Activated CD8-positive, alpha-beta memory T cell treated with anti-CD3 and anti-CD28 coated beads for 1 hour (primary cell): ENCODE data around the gene SPIN4.
"Not testable (repeated sequence)": the region's sequence is repeated elsewhere in the genome, so short reads cannot be mapped to it uniquely, and the experiment has no call there.

Experiments used
- DNase-seq, 2 donors: peaks; one replicate each; pipeline ENCODE4 v3.0.0-alpha.2; 2020; ENCODE audit warnings: low read depth in 1 of 2; ENCODE audit errors: extremely low read depth in 1 of 2

SPIN4 gene

DNA sequence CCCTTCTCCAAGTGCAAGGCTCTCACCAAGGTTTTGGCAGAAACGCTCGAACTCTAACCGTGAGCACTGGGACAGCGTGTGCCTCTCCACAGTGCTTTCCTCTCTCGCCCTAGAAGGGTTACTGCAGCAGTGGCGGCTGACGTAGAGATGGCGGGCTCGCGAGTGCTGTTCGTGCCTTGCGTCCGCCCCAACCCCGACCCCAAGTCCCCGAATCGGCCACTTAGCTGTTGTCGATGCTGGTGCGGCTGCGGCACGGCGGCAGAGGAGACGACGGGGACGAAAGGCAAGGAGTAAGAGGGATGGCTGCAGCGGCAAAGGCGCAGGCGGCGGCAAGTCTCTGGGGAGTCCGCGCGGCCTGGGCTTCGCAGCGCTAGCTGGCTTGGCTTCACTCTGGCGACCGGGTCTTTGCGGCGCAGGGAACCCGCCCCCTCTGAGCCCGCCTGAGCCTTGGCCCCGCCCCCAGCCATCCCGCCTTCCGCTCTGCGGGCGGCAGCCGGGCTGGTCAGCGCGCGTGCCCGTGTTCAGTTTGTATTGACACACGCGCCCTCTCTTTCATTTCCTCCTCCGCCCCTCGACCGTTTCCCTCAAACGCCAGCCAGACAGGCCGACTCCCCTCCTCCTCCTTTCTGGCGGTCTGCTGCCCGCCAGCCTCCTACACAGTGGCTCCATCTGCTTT is at the start of gene SPIN4:
Gene SPIN4 (minus strand): TSS at position 392 of the 676 bp plus-strand sequence. CDS start 513 bp downstream, outside the sequence.
- DNase-seq = peak; percentile 6 to 41

DNA sequence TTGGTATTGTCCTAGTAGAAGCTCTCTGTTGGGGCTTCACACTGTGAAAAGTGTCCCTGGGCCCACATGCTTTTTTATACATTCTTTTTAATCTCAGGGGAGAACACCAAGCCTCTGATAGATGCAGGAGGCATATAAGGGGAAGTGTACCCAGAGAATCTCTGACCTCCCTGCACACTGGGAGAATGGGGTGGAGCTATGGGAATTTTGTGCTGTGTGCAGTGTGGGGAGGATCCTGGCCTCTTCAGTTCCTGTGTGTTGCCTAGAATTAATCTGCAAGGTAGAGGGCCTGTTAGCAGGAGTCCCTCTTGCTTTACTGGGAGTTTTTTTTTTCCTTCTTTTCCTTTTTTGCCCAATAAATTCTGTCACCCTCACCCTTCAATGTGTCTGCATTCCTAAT is 49.2 kb upstream of the SPIN4 start:
- DNase-seq = no peak

DNA sequence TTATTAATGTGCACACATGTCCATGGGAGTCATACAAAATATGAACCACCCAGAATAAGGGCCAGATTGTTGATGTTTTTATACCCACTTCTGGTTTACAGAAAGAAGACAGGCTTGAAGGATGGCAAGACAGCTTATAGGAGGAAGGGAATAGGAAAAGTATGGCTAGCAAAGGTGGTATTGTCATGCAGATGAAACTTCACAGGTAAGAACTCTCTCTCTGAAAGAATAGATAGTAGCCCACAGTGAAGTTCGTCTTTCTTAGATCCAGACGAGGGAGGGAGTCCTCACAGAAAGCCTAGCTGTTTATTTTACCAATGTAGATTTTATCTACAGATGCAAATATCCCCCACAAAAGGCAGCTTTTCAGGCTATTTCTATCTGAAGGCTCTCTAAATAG is 43.7 kb upstream of the SPIN4 start:
- no peak for DNase-seq

DNA sequence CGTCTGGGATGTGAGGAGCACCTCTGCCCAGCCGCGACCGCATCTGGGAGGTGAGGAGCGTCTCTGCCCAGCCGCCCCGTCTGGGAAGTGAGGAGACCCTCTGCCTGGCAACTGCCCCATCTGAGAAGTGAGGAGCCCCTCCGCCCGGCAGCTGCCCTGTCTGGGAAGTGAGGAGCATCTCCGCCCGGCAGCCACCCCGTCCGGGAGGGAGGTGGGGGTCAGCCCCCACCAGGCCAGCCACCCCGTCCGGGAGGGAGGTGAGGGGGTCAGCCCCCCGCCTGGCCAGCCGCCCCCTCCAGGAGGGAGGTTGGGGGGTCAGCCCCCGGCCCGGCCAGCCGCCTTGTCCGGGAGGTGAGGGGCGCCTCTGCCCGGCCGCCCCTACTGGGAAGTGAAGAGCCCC is 42.0 kb upstream of the SPIN4 start:
- not testable (repeated sequence) for DNase-seq

DNA sequence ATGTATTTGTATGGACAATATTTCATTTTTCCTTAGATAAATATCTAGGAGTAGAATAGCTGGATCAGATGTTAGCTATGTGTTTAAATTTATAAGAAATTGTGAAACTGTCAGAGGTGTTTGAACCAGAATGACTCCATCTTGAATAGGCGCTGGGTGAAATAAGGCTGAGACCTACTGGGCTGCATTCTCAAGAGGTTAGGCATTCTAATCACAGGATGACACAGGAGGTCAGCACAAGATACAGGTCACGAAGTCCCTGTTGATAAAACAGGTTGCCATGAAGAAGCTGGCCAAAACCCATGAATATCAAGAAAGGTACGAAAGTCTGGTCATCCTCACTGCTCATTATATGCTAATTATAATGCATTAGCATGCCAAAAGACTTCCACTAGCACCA is 36.3 kb upstream of the SPIN4 start:
- DNase-seq = no peak

DNA sequence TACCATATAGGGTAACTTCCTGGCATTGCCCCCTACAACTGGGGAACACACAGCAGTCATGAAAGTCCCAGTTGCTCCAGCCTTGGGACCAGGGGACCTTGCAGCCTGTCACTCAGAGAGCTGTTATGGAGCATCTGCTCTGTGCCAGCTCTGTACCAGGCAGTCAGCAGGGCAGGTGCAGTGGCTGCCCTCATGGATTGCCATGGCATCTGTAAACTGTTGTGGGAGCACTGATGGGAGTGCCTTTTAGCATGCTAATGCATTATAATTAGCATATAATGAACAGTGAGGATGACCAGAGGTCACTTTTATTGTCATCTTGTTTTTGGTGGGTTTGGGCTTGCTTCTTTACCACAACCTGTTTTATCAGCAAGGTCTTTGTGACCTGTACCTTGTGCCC is 33.1 kb upstream of the SPIN4 start:
- not testable (repeated sequence) for DNase-seq

DNA sequence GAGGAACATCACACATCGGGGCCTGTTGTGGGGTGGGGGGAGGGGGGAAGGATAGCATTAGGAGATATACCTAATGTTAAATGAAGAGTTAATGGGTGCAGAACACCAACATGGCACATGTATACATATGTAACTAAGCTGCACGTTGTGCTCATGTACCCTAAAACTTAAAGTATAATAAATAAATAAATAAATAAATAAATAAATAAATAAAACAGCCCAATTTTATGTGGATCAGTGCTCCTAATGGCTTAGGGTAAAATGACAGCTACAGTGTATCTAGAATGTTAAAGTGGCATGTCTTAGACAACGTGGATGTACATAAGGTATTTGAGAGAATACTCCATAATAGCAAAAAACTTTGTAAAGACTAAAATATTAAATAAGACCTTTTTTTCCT is 21.9 kb upstream of the SPIN4 start:
- not testable (repeated sequence) for DNase-seq

DNA sequence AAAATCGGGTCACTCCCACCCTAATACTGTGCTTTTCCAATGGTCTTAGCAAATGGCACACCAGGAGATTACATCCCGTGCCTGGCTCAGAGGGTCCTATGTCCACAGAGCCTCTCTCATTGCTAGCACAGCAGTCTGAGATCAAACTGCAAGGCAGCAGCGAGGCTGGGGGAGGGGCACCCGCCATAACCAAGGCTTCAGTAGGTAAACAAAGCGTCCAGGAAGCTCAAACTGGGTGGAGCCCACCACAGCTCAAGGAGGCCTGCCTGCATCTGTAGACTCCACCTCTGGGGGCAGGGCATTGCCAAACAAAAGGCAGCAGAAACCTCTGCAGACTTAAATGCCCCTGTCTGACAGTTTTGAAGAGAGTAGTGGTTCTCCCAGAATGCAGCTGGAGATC is 16.6 kb upstream of the SPIN4 start:
- not testable (repeated sequence) for DNase-seq

DNA sequence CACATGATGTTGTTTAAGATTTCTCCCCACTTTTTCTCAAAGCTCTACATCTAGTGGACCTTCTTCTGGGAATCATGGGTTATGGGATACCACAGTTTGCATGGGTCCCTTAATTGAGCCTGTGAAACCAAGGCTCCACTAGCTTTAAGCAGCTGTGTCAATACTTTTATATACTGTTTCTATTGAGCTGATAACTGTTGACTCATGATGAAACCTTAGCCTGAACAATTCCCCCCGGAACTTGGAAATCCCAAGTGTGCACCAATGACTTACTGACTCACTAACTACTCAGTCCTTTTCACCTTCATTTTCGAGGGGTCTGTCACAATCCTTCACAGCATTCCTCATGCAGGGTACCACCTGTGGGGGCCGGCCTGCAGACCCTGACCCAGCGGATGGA is 12.7 kb upstream of the SPIN4 start:
- DNase-seq = no peak

DNA sequence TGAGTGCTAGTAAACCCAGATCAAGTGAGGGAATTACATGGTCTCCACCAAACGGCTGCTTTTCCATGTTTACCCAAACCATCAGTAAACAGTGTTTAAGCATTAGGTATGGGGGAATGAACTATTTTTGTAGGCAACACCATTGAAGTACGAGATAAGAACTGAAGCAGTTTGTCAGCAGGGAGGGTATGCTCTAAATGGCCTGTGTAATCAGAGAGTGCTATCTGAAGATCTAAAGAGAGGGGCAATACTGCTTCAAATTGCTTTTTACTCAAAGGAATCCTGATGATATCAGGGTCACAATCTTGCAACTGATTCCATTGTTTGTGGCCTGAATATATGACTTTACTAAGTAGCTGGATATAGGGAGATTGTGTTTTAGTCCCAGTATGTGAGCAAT is 10.4 kb upstream of the SPIN4 start:
- DNase-seq = no peak

DNA sequence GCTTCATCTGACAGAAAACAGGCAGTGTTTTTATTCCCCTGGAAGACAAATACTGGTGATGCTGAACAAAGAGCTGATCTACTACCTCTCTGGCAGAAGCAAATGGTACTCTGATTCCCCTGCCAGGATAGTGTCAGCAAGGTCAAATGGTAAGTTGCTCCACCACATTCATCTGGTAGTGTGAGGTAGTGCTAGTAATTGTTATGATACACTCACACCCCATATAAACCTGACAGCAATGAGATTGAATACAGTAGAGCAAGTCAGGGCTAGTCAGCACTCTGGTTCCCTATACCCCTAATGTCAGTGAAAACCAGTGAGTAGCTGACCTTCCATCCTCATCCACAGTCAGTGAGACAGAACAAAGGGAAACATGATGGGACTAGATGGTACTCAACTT is 3.4 kb upstream of the SPIN4 start:
- no peak for DNase-seq

DNA sequence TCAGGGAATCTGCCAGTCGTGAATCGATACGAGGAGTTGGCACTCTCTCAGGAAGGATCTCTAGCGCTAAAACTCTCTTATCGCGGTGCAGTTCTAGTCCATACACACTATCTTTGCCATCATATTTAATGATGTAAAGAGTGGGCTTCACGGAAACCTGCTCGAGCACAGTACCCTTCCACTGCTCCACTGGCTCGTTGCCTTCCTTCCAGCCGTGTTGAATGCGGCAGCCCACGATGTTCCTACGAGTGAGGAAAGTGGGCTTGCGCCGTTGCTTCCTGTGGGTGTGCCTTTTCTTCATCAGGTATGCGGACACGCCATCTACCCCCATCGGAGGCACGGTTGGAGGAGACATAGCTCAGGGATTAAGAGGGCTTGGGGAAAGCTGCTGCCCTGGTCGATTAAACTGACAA is 661 bp downstream of the SPIN4 start:
- no peak for DNase-seq

DNA sequence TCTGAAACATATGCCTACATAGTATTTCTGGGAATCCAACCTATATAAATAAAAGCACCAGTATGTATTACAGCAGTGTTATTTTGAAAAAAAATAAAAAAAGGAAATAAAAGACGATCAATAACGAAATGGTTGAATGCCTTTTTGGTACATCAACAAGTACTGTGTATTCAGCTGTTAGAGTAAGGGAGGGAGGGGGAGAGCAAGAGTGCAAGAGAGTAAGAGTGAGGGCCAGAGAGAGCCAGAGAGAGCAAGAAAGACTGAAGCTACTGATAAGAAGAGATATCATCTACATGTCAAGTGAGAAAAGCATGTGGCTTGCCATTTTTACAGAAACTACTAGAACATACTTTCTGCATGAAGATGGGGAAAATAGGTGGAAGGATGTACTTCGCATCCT is 1.8 kb downstream of the SPIN4 start:
- no peak for DNase-seq

DNA sequence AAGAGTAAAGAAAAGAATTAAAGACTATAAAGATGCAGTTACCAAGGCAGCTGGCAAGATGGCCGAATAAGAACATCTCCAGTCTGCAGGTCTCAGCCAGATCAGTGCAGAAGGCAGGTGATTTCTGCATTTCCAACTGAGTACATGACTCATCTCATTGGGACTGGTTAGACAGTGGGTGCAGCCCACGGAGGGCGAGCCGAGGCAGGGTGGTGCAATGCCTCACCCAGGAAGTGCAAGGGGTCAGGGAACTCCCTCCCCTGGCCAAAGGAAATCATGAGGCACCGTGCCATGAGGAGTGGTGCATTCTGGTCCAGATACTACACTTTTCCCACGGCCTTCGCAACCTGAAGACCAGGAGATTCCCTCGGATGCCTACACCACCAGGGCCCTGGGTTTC is 20.5 kb downstream of the SPIN4 start:
- no peak for DNase-seq

DNA sequence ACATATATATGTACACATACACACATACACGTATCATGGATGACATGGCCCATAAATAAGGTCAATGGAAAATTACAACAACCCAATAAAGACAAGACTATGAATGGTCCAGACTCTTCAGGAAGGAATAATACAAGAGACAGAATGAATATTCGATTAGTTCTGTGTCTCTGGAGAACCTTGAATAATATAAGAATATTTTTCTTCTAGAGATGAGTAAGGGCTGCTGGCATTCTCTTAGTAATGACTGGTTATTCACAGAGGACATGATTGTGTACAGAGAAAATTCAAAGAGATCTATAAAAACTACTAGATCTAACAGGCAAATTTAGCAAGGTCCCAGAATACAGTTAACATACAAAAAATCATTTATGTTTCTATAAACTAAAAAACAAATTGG is 23.3 kb downstream of the SPIN4 start:
- no peak for DNase-seq

DNA sequence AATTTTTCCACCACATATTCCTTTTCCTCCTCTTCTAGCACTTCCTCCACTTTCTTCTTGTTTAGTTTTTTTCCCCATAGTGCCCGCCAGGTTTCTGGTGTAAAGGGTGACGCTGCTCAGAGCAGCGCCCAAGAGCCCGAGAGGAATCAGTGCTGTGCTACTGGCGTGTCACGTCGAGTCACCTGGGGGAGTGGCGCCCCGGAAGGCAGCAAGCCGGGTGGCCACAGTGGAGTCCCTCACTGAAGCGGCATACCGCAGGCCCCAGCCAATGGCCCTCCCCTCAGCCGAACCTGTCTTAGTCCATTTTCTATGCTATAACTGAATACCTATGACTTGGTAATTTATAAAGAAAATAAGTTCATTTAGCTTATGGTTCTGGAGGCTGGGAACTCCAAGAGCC is 51.5 kb downstream of the SPIN4 start:
- no peak for DNase-seq
